ENCODE measurements around the gene TTLL11.
"Not testable (repeated sequence)": the region's sequence is repeated elsewhere in the genome, so short reads cannot be mapped to it uniquely, and the experiment has no call there.

TTLL11 gene

DNA sequence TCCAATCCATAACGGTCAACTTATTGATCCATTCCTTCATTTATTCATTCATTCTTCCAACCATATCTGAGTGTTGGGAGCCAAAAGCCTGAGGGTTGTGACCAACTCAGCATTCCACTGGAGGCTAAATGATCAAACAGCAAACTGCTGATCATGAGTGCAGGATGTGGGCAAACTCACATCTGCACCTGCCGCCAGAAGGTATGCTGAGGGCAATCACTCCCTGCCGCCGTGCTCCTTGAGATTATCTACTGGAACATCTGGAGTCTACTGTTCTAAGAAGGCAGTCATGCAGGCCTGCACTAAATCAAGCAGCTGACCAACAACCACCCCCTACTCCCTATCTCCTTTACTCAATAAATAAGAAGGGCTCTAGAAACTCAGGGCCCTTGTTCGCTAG, 184.0 kb downstream of the TTLL11 start:
- no peak for DNase-seq (ENCODE audit: low read depth in 2 of 2)

DNA sequence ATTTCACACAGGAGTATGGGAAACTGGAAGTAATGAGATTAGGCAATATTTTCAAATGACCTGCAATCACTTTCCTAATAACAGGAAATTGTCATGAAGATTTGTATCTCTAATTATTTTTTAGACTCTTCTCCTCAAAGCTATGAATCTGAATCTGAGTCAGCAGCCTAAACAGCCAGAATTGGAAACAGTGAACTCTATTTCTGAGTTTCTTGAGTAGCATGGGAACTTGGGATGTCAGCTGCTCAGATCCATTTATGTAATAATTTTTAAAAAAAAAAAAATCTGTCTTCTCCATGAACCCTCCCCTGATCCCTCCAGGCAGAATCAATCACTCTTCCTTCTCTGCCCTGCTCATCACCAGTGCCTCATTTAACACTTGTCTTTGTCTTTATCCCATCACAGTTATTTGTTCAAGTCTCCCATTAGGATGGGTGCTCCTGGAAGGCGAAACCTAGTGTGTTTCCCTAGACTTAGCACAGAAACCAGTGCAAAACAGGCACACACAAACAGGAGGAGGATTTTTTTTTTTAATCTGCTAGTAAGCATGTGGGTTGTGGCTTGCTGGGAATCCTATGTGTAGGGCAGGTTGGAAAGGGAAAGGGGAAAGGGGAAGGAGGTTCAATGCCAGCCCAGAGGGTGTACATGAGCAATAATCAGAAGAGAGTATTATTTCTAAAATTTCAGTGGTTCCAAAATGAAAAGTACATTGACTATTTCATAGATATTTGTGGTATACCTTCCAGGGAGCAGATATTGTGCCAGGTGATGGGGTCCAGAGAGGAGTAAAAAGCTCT, 186.8 kb downstream of the TTLL11 start:
- no peak for DNase-seq (ENCODE audit: low read depth in 2 of 2)

DNA sequence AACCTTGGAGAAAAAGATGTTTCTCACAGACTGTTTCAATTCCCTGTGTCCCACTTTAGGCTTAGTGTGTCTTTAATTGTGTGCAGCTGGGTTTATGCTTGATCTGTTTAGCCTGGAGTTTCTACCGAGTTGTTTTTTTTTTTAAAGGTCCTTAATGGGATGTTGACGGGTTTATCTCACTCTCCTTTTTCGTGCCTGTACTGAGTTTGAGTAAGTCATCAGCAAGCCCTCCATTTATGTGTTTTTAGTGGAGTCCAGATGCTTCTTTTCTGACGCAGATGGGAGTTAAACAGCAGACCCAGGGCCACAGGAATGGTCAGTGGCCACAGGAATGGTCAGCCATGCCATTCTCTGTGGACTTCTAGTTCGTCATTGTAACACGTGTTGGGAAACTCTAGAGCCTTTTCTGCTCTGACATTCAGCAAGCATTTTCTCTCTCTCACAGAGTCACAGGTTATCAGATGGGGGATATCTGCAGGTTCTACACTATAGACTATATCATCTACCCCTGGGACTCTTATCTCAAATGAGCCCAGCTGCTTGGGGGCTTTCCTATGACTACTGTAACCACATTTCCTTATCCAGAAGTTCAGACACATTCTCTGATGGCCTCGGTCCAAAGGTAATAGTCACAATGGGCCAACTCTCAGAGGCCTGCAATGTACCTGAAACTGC, 190.5 kb downstream of the TTLL11 start:
- DNase-seq (ENCODE audit: low read depth in 2 of 2): no peak

DNA sequence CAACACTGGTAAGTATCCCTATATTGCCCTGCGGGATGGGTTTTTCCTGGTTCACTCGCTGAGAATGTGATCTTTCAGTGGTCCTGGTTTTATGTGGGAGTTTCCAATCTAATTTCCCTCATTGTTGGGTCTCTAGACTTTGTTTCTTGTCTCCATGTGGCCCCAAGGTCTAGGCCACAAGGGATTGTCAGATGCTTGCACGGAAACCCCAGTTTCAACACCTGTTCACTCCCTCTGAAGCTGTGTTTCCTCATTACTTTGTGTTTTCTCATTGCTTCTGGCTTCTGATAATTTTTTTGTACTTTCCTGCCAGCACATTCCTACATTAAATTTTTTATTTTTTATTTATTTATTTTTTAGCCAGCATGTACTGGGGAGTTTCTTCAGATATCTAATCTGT, 191.5 kb downstream of the TTLL11 start:
- no peak for DNase-seq (ENCODE audit: low read depth in 2 of 2)

DNA sequence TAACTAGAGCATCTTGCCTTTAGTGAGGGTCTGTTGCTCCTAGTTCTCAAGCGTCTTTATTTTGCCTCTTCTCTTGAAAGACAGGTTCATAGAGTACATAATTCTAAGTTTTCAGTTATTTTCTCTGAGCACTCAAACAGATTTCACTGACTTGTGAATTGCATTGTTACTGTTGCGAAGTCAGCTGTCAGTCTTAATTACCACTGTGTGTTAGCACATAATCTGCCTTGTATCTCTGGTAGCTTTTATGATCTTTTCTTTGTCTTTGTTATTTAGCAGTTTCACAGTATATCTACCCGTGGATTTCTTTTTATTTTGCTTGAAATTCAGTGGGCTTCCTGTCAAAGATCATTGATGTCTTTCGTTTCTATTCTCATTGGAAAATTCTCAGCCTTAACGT, 192.9 kb downstream of the TTLL11 start:
- no peak for DNase-seq (ENCODE audit: low read depth in 2 of 2)

DNA sequence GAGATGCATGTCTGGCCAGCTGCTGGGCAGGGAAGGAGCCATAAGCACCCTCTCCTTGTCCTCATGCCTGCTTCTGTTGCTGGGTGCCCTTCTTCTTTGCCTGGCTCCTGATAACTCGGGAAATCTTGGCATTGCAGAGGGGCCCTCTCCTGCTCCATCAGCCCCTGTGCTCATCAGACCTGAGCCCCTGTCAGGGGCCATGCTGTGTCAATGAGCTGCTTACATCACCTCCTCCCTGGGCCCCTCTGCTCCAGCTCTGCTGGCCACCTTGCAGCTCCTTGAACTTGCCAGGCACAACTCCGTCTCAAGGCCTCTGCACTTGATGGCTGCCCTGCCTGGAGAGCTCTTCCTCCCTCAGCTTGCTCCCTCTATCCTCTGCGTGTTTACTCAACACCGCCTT, 194.3 kb downstream of the TTLL11 start:
- DNase-seq (ENCODE audit: low read depth in 2 of 2): no peak

DNA sequence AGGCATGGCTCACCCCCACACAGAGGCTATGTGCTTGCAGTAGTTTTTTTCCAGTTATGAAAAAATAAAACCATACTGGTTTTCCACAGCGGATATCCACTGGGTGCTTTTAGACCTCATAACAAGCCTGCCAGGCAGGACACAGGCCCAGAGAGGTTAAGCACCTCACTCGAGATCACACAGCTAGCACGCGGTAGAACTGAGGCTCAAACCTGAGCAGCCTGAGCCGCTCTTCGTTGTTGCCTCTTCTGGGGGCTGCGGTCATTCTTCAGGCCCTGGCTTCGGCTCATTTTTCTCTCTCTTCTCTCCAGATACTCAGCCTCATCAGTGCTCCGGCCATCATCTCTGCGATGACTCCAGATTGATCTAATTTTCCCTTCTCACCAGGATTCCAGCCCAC, 196.0 kb downstream of the TTLL11 start:
- no peak for DNase-seq (ENCODE audit: low read depth in 2 of 2)

DNA sequence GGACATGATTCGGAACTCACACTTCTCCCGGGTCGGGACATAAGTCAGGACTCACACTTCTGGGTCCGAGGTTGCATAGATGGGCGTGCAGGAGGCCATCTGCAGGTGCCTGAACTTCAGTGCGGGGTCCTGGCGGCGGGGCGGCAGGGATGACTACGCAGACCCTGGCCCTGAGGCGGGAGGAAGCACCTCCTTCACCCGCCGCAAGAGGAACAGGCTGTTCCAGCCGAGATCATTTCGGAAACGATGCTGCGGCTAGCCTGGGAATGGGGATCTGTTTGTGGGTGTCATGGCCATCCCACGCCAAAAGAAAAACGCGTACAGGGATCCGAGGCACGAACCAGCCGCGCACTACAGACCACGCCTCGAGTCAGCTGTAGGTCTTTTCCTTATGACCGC, 196.6 kb downstream of the TTLL11 start:
- no peak for DNase-seq (ENCODE audit: low read depth in 2 of 2)

DNA sequence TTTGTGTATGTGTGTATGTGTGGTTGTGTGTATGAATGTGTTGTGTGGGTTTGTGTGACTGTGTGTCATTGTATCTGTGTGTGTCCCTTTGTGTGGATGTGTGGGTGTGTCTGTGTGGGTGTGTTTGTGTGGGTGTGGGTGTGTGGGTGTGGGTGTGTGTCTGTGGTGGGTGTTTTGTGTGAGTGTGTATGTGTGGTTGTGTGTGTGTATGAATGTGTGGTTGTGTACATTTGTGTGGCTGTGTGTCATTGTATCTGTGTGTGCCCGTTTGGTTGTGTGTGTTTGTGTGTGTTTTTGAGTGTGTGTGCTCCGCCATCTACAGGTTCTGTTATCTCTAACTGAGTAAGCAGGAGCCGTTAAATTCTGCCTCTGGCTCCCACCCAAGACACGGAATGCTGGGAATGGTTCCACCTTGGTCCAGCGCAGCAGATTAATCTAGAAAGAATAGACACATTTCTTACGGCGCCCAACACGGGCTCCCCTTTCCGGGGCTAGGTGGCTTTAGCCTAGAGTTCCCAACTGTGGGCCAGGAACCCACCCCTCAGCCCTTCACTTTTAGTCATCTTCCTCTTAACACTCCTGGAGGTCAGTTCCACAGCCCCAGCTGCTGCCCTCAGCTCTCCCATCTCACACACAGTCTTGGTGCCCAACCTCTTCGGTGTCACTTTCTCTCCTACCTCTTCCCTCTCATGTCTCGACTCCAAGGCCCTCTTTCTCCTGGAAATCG, 197.1 kb downstream of the TTLL11 start:
- no peak for DNase-seq (ENCODE audit: low read depth in 2 of 2)

DNA sequence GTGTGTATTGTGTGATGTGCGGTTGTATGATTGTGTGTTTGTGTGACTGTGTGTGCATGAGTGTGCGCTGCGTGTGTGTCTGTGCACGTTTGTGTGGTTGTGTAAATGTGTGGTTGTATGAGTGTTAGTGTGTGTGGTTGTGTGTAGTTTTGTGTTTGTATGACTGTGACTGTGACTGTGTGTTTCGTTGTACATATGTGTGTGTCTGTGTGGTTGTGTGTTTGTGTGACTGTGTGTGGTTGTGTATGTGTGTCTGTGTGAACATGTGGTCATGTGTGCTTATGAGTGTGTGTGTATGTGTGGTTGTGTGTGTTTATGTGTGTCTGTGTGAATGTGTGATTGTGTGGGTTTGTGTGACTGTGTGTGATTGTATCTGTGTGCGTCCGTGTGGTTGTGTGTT, 197.8 kb downstream of the TTLL11 start:
- no peak for DNase-seq (ENCODE audit: low read depth in 2 of 2)

DNA sequence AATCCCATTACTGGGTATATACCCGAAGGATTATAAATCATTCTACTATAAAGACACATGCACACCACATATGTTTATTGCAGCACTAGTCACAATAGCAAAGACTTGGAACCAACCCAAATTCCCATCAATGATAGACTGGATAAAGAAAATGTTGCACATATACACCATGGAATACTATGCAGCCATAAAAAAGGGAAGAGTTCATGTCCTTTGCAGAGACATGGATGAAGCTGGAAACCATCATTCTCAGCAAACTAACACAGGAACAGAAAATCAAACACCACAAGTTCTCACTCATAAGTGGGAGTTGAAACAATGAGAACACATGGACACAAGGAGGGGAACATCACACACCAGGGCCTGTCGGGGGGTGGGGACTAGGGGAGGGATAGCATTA, 198.7 kb downstream of the TTLL11 start:
- not testable (repeated sequence) for DNase-seq (ENCODE audit: low read depth in 2 of 2)

DNA sequence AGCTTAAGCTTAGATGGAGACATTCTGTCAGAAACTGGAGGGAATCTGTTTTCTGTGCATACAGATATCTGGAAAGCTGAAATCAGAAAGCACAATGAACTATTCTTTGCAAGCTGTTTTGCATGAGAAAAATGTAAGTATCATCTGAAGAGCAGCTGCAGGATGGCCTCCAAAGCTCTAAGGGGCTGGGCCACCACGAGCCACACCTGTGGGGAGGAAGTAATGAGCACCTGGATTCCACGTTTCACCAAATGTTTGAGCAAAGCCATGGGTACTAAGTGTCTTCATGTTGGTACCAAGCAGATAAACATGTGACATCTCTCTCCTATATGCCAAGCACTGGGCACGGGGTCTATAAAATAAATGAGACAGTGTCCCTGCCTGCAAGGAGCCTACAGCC, 199.3 kb downstream of the TTLL11 start:
- no peak for DNase-seq (ENCODE audit: low read depth in 2 of 2)

DNA sequence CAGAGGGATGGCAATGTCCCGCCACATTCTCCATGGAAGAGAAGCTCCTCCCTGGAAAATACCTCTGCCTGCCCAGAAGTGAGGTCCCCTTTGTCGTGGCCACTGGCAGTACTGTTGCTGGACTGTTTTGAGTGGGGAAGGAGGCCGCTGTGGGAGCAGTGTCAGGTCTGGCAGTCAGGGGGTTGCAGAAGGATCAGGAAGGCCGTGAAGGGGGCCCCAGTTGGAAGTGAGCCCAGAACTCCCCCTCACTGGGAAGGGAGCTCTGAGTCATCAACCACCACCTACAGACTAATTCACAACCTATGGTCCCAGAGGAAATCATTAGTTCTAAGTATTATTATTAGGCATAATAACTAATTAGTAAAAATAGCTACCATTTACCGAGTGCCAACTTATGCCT, 200.4 kb downstream of the TTLL11 start:
- DNase-seq (ENCODE audit: low read depth in 2 of 2): no peak

DNA sequence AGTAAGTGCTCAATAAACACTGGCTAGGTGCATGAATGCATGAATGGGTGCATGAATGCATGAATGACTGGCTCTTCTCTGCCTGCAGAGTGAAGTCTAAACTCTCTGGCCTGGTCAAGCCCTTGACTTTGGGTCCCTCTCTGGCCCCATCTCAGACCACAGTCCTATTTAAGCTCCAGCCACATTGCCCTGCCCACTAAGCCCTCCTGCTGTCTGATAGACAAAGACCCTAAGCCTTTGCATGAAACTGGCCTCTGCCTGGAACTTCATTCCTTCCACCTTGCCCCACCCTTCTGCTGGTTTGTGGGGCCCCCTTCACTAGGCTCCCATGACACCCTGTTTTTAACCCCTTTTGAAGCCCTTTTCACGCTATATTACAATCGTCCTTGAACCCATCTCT, 202.4 kb downstream of the TTLL11 start:
- DNase-seq (ENCODE audit: low read depth in 2 of 2): no peak

DNA sequence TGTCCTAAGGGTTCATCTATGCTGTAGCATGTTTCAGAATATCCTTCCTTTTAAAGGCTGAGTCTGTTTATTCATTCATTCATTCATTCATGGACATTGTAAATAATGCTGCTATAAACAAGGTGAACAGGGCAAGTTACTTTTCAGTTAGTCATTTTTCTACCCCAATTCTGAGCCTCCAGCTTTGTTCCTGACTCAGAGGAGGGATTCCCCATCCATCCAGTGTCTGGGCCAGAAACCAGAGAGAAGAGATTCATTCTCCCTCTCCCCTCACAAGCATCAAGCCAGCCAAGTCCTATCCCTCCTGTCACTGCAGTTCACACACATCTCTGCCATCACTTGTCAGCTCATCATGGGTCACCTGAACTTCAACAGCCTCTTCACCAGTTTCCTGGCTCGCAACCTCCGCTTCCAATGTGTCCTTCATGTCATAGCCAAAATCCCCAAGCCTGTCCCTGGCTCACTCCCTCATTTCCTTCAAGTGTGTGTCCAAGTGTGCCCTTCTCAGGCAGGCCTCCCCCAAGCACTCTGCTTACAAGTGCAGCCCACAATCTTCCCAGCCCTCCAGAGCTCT, 203.0 kb downstream of the TTLL11 start:
- no peak for DNase-seq (ENCODE audit: low read depth in 2 of 2)

DNA sequence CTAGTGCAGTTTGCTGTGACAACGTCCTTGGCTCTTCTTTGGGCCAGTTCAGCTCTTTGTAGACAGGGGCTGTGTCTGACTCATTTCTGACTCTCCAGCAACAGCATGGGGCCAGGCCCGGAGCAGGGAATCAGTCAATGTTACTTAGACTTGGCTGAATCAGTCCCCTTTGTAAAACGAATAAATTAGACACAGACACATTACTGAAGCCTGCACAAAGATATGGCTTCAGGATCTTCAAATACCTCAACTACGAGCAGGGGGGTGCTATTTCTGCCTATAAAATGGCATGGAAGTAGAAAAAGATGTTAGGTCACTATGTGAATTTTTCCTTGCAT, 204.7 kb downstream of the TTLL11 start:
- DNase-seq (ENCODE audit: low read depth in 2 of 2): no peak

DNA sequence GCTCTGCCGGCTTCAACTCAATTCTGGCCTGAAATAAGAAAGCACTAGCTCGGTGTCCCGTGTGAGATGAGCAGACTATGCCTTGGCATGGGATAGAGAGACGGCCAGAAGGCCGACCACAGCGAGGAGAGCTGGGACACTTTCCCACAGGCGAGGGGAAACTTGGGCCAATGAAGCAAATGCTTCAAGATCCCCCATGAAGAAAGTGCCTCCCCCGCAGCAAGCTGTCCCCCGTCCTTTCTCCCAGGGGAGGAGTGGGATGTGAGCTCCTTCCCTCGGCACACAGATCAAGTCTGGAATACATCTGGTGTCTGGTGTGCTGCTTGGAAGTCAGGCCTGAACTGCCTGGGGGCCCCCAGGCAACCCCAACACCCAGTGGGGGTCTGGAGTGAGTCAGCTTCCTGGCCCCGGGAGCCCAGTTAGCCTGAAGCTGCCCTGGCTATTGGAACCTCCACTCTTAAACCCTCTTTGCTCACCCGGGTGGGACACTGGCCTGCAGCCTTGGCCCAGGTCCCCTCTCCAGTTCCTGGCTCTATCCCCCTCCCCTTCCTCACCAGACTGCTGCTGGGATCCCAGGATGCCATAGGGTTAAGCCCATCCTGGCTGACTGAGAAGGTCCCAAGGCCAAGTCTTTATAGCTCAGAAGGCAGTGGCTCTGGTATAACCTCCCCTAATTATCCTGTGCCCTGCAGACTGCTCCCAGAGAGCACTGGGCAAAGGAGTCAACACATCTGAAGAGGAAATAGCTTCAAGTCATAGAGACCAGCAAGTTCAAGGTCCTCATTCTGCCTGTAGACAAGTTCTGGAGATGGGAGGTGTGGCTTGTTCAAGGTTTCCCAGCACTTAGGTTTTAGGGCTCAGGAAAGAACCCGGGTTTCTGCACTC, 205.3 kb downstream of the TTLL11 start:
- DNase-seq (ENCODE audit: low read depth in 2 of 2): no peak

DNA sequence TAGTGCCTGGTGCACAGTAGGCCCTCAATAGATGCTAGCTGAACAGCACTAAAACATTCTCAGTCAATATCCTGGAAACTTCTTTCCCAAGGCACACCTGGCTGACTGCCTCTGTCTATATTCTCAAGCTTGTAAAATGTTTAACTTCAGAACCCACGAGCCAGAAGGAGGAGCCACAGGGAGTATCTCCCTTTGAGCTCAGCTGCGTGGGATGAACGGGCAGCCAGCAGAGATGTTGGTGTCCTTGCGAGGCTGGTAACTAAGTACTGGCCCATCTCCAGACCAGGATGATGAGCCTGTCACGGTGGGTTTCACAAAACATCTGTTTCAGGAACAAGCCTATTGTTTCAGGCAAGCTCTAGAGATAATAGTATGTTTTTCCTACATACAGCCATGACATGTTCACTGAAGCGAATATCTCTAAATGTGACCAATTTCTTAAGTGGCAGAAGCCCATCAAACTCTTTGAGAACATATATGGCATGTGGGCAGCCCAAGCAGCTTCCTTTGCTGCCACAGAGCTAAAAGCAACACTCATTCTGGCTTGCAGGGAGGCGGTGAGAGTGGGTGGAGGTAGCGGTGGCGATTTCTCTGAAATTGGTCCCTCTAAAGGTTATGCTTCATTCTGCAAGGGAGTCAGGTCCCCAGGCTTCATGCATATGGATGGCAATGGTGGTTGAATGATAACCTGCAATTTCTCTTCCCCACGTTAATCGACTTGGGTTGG, 206.2 kb downstream of the TTLL11 start:
- DNase-seq (ENCODE audit: low read depth in 2 of 2): peak; percentile 49 to 52

DNA sequence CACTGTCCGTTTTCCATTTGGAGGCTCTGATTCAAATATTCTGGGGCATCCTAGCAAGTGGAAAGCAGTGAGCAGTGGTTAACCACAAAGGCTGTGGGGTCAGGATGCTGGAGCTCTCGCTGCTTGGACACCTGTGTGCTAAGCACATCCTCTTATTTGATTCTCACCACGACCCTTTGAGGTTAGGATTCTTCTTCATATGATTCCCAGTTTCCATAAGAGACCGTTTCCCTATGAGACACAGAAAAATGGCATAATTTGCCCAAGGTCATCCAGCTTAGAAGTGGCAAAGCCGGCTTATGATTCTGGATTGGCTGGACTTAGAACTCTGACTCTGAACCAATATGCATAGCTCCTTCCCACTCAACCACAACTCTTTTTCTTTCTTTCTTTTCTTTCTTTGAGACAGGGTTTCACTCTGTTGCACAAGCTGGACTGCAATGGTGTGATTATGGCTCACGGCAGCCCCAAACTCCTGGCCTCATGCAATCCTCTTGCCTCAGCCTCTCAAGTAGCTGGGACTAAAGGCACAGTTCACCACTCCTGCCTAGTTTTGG, 207.7 kb downstream of the TTLL11 start:
- DNase-seq (ENCODE audit: low read depth in 2 of 2): no peak

DNA sequence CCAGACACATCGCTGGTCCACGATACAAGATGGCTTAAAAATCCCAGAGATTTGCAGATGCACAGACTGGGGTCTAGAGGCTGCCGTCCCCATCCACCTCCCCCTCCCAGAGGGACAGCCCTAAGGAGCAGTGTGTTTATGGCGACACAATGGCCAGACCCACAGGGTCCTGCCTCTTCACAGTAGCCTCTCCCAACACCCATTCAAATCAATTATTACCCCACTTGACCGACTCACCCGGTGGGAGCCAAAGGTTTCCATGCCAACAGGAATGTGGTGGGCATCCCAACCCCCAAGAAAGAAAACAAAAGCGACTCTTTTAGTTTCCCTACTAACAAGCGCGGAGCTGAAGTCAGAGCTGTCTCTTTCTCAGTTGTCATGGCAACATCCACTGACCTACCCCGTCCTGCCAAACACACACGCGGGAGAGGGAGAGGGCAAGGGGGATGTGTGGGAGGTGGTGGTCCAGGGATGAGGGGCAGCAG, 209.0 kb downstream of the TTLL11 start:
- DNase-seq (ENCODE audit: low read depth in 2 of 2): no peak

Measured in stimulated activated CD8-positive, alpha-beta memory T cell treated with anti-CD3 and anti-CD28 coated beads, Interleukin-15, amount 100 ng/mL, for 48 hours (primary cell).